Colonic mucosa (tissue), 4 donors: ENCODE measurements around the gene TXNDC2. TPM values are rescaled to one million over a fixed set of nuclear protein-coding genes. Genes with fewer than 3 reads are reported as not detected.

Experiments
- DNase-seq: peaks from one replicate; pipeline ENCODE4 v3.0.0-alpha.2; 2020
- H3K27ac ChIP-seq: fragments of 200-600 bp; one replicate; pipeline ENCODE4 v1.8.0; 2021
- H3K27me3 ChIP-seq: fragments of 200-600 bp; one replicate; pipeline ENCODE4 v1.8.0; 2021
- H3K36me3 ChIP-seq: fragments of 200-600 bp; one replicate; pipeline ENCODE4 v1.8.0; 2021
- H3K4me1 ChIP-seq: fragments of 200-600 bp; one replicate; pipeline ENCODE4 v1.8.0; 2021; ENCODE audit warnings: mild to moderate bottlenecking
- H3K4me3 ChIP-seq: fragments of 200-600 bp; one replicate; pipeline ENCODE4 v1.8.0; 2021
- H3K9ac ChIP-seq, 2 donors: one replicate each; pipeline ENCODE4 v1.7.0; 2013; ENCODE audit warnings: control low read depth in 2 of 2, low read depth in 2 of 2, low read length in 2 of 2
- H3K9me3 ChIP-seq: fragments of 200-600 bp; one replicate; pipeline ENCODE4 v1.8.0; 2021
- intact Hi-C: fragments of 100-400 bp; cut with DNase I; formaldehyde crosslinking; loops from one replicate; pipeline ENCODE4 v1.14.1; 2022
- total RNA-seq, 2 donors: library from RNA; stranded (reverse); fragmentation: NEBNext Ultra II Directional in 1 of 2; extraction: Animal tissue kit (Norgen Biotek cat#: 25700) in 1 of 2; gene quantifications; one replicate each; pipeline ENCODE4 v1.2.1, GENCODE V29; 2021
- TF ChIP-seq, protein P1 (sequence below): fragments of 200-600 bp; IDR thresholded peaks from one replicate; pipeline ENCODE4 v1.8.0; 2022; ENCODE audit warnings: antibody characterized with exemption, mild to moderate bottlenecking
- donor health status: healthy.
- donor health status: DM: no; HTN: no; CAD: no.
- donor health status: DM: no; HTN: no; CAD: no.

TXNDC2 gene
- total RNA-seq, 2 donors from 2014 or later: not detected

DNA sequence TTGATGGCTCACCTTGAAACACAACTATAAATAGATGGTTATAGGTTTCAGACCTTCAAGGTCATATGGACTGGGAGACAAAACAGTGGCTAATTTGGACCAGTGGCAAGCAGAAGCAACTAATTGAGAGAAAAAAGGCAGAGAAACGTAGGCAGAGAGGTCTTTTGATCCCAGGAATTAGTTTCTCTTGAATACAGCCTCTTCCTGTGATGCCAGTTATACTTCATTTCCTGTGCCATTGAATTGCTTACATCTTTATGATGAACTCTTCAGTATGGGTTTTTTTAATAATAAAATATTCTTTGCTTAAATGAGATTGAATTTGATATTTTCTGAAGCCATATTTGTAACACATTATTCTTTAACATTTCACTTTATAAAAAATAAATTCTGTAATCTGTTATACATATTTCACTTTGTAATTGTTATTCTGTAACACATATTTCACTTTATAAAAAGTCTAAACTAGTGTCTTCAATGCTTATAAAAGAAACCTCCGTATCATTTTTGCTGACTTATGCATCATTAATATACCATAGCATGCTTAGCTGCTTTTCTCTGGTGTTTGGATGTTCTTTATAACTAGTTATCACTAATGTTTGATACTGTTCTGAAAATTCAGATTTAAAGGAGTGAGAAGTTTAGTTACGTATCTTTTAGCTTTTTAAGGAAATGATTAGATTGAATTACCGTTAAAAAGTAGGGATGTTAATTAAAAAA is 37.0 kb downstream of the TXNDC2 start:
- Histone ChIP-seq H3K4me3 (no peak overlapping the region), H3K27me3 (no peaks in the 10 kb centered on the region), H3K9me3 (no peaks in the 10 kb centered on the region), H3K36me3 (no peaks in the 10 kb centered on the region), H3K9ac (no peak overlapping the region), H3K27ac (no peak overlapping the region), H3K4me1 (peaks cover 15% of the 10 kb centered on the region)
- no peak for DNase-seq
- intact Hi-C loops: no loop called here
- TF ChIP-seq, protein P1, sequence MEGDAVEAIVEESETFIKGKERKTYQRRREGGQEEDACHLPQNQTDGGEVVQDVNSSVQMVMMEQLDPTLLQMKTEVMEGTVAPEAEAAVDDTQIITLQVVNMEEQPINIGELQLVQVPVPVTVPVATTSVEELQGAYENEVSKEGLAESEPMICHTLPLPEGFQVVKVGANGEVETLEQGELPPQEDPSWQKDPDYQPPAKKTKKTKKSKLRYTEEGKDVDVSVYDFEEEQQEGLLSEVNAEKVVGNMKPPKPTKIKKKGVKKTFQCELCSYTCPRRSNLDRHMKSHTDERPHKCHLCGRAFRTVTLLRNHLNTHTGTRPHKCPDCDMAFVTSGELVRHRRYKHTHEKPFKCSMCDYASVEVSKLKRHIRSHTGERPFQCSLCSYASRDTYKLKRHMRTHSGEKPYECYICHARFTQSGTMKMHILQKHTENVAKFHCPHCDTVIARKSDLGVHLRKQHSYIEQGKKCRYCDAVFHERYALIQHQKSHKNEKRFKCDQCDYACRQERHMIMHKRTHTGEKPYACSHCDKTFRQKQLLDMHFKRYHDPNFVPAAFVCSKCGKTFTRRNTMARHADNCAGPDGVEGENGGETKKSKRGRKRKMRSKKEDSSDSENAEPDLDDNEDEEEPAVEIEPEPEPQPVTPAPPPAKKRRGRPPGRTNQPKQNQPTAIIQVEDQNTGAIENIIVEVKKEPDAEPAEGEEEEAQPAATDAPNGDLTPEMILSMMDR: no peak

DNA sequence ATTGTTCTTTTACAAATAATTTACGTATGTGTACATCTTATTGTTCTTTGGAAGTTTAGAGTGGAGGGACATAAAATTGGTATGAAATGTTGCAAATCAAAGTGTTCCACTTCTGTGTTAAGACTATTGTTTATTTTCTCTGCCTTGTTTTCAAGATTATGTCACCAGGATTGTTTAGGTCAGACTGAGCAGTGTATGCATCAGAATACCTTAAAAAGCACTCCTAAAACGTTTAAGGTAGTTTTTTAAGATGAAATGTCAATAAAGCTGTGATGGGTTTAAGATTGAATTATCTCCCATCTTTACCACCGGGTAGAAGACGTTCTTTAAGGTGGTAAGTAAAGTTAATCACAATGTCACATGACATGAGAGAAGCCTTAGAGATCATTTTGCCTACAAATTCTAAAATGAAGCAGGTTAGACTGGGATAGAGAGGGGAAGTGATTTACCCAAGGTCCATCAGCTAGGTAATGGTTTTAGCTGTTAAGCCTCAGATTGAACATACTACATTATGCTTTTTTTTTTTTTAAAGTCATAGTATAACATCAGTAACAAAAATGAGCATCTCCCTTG is 38.7 kb downstream of the TXNDC2 start:
- Histone ChIP-seq H3K4me3 (no peak overlapping the region), H3K27ac (no peak overlapping the region), H3K27me3 (no peaks in the 10 kb centered on the region), H3K36me3 (no peaks in the 10 kb centered on the region), H3K9me3 (no peaks in the 10 kb centered on the region), H3K9ac (no peak overlapping the region), H3K4me1 (peaks cover 15% of the 10 kb centered on the region)
- TF ChIP-seq, protein P1: no peak
- no peak for DNase-seq
- intact Hi-C loops: no loop called here

DNA sequence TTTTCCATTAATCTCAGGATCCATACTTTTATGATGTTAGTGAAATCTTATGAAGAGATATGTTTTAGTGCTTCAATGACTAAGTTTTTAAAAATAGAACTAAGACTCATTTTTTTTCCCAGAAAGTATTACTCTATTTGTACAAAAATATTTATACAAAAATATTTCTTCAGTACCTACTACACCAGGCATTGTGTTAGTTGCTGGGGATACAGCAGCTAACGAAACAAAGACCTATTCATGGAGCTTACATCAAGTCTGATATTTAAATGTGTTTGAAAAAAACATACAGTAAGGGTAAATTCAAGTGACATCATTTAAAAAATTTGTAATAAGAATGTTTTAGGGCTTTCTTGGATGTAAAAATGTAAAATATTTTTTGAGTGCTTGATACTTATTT is 39.6 kb downstream of the TXNDC2 start:
- Histone ChIP-seq H3K4me1 (peaks cover 12% of the 10 kb centered on the region), H3K36me3 (no peaks in the 10 kb centered on the region), H3K9ac (no peak overlapping the region), H3K27ac (no peak overlapping the region), H3K4me3 (no peak overlapping the region), H3K27me3 (no peaks in the 10 kb centered on the region), H3K9me3 (no peaks in the 10 kb centered on the region)
- TF ChIP-seq, protein P1: no peak
- intact Hi-C loops: no loop called here
- no peak for DNase-seq

DNA sequence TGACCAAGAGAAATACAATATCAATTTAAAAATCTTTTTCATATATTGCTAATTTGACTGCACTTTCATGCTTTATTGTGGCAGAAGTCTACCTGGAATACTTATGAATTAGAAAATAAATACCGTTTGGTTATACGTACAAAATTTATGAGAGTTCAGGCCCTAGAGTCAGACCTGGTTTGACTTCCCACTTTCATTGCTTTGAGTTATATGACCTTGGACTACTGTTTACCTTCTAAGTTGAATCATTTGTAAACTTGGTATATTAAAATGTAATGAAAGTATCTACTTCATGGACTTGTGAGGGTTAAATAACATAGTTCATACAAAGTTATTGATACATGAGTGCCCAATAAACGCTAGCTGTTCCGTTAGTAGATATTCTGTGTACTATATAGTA is 40.0 kb downstream of the TXNDC2 start:
- Histone ChIP-seq H3K4me1 (peaks cover 8% of the 10 kb centered on the region), H3K9me3 (no peaks in the 10 kb centered on the region), H3K36me3 (no peaks in the 10 kb centered on the region), H3K9ac (no peak overlapping the region), H3K27ac (no peak overlapping the region), H3K4me3 (no peak overlapping the region), H3K27me3 (no peaks in the 10 kb centered on the region)
- DNase-seq: no peak
- intact Hi-C loops: no loop called here
- TF ChIP-seq, protein P1: no peak

- H3K9ac ChIP-seq: no peak overlapping the region
- no peaks in the 10 kb centered on the region for H3K27me3 ChIP-seq
- TF ChIP-seq, protein P1: no peak
- peaks cover 8% of the 10 kb centered on the region for H3K4me1 ChIP-seq
- H3K9me3 ChIP-seq: no peaks in the 10 kb centered on the region
- DNase-seq: no peak
- H3K36me3 ChIP-seq: no peaks in the 10 kb centered on the region
- H3K4me3 ChIP-seq: no peak overlapping the region
- intact Hi-C loops: no loop called here
- H3K27ac ChIP-seq: no peak overlapping the region
Measured at GRCh38 chr18:9926223-9926894, 40.6 kb downstream of the TXNDC2 start.
